ENCODE measurements around the gene UBALD1.

- TF ChIP-seq POLR2A (IDR thresholded peaks at IDR 0.05) = no peak
- TF ChIP-seq CTCF (IDR thresholded peaks at IDR 0.05 in 4 of 5, conservative IDR thresholded peaks at IDR 0.05 in 1 of 5) = no peak
Measured at GRCh38 chr16:4641895-4642294, 27.2 kb upstream of the UBALD1 start.
